PFSK-1 (cell line): ENCODE measurements around the gene C1orf35.

Experiments used
- TAF1 ChIP-seq: IDR thresholded peaks from 2 replicates; pipeline ENCODE4 v1.6.1; 2012; ENCODE audit warnings: low read length, control low read depth, borderline replicate concordance; ENCODE audit not compliant: insufficient read depth
- TF ChIP-seq, protein P1 (sequence below), 2 experiments: IDR thresholded peaks; 2 replicates each; pipeline versions ENCODE4 v1.6.1 to v1.8.0; 2011 to 2012; ENCODE audit warnings: low read depth in 2 of 2, low read length in 2 of 2, control low read depth in 1 of 2, inconsistent platforms in 1 of 2, mild to moderate bottlenecking in 1 of 2, moderate library complexity in 1 of 2; ENCODE audit not compliant: insufficient read depth in 1 of 2

DNA sequence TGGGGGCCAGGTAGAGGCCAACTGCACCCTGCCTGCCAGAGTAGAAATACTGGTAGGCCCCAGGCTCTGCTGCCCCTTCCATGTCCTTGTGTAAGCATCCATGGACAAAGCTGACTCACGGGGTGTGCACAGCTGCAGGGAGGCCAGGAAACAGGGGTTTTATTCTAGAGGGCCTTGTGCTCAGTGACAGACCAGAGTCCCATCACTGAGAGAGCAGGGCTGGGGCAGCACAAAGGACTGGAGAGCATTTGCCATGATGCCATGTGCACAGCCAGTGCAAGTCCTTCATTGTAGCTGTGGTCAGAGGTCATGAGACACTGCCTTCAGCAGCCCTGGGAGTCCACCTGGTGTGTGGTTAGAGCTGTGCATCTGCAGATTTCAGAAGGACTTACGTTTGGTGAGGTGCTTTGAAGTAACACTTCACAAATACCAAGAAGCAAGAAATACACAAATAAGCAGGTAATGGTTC, 12.5 kb downstream of the C1orf35 start:
- TF ChIP-seq, protein P1, sequence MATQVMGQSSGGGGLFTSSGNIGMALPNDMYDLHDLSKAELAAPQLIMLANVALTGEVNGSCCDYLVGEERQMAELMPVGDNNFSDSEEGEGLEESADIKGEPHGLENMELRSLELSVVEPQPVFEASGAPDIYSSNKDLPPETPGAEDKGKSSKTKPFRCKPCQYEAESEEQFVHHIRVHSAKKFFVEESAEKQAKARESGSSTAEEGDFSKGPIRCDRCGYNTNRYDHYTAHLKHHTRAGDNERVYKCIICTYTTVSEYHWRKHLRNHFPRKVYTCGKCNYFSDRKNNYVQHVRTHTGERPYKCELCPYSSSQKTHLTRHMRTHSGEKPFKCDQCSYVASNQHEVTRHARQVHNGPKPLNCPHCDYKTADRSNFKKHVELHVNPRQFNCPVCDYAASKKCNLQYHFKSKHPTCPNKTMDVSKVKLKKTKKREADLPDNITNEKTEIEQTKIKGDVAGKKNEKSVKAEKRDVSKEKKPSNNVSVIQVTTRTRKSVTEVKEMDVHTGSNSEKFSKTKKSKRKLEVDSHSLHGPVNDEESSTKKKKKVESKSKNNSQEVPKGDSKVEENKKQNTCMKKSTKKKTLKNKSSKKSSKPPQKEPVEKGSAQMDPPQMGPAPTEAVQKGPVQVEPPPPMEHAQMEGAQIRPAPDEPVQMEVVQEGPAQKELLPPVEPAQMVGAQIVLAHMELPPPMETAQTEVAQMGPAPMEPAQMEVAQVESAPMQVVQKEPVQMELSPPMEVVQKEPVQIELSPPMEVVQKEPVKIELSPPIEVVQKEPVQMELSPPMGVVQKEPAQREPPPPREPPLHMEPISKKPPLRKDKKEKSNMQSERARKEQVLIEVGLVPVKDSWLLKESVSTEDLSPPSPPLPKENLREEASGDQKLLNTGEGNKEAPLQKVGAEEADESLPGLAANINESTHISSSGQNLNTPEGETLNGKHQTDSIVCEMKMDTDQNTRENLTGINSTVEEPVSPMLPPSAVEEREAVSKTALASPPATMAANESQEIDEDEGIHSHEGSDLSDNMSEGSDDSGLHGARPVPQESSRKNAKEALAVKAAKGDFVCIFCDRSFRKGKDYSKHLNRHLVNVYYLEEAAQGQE (IDR thresholded peaks at IDR 0.05; ENCODE audit: insufficient read depth in 1 of 2, low read depth in 2 of 2, low read length in 2 of 2), result no peak
- no peak for TF ChIP-seq TAF1
